ENCODE data around the gene FGFR1OP2. TPM values are rescaled to one million over a fixed set of nuclear protein-coding genes. Genes with fewer than 3 reads are reported as not detected.
"Not testable (repeated sequence)": the region's sequence is repeated elsewhere in the genome, so short reads cannot be mapped to it uniquely, and the experiment has no call there.

The FGFR1OP2 gene
- total RNA-seq, 4 donors from 2014 or later, result 45.8 to 74.8 (median 51.4) TPM

DNA sequence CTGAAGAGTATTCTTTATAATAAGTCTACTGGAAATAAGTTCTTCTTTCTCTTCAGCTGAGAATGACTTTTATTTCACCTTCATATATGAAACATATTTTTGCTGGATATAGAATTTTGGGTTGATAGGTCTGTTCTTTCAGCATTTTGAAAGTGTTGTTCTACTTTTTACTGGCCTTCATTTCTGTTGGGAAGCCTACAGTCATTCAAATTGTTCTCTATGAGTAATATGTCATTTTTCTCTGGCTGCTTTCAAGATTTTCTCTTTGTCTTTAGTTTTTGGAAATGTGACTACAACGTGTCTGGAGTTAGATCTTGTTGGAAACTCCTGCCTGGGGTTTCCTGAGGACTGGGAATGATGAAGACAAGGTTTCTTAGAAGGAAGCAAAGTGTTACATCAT, 10.0 kb downstream of the FGFR1OP2 start:
- 88% methylated on average over 1 of the region's 1 CpG for WGBS
- no peaks in the 10 kb centered on the region for H3K9me3 ChIP-seq
- TF ChIP-seq POLR2AphosphoS5 (IDR thresholded peaks at IDR 0.05) (no peak), POLR2A (IDR thresholded peaks at IDR 0.05) (no peak), EP300 (IDR thresholded peaks at IDR 0.05) (no peak), CTCF (IDR thresholded peaks at IDR 0.05) (no peak)
- no peak for DNase-seq (ENCODE audit: low spot score in 2 of 2)
- H3K27ac ChIP-seq, result no peak overlapping the region
- no peaks in the 10 kb centered on the region for H3K27me3 ChIP-seq
- no peaks in the 10 kb centered on the region for H3K4me1 ChIP-seq
- no peaks in the 10 kb centered on the region for H3K36me3 ChIP-seq
- no peak overlapping the region for H3K4me3 ChIP-seq

DNA sequence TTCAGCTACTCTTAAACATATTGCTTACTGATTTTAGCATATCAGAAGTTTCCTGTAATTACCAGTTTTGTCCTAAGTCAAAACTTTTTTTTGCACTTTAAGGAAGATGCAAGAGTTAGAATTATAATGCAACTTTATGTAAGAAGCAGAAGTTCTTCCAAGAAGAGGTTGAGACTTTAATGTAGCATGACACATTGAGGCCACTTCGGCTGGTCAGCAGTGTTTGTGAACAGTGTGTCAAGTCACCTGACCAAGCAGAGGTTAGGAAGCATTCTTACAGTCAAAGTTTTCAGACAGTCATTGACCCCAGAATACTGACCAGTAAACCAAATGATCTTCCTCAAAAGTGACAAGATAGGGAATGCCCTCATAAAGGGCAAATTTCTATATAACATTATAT, 15.2 kb downstream of the FGFR1OP2 start:
- TF ChIP-seq CTCF (IDR thresholded peaks at IDR 0.05), result no peak
- no peak for TF ChIP-seq POLR2A (IDR thresholded peaks at IDR 0.05)
- TF ChIP-seq POLR2AphosphoS5 (IDR thresholded peaks at IDR 0.05), result no peak
- no peak for TF ChIP-seq EP300 (IDR thresholded peaks at IDR 0.05)
- H3K4me3 ChIP-seq, result no peak overlapping the region
- peaks cover 6% of the 10 kb centered on the region for H3K4me1 ChIP-seq
- no peak overlapping the region for H3K27ac ChIP-seq
- DNase-seq (ENCODE audit: low spot score in 2 of 2), result no peak
- H3K27me3 ChIP-seq, result no peaks in the 10 kb centered on the region
- peaks cover 22% of the 10 kb centered on the region for H3K36me3 ChIP-seq
- 84% methylated on average over 1 of the region's 1 CpG for WGBS
- H3K9me3 ChIP-seq, result no peaks in the 10 kb centered on the region

GRCh38 chr12:26954027-26954426, 15.8 kb downstream of the FGFR1OP2 start:
- no peak overlapping the region for H3K27ac ChIP-seq
- TF ChIP-seq EP300 (IDR thresholded peaks at IDR 0.05) (no peak), CTCF (IDR thresholded peaks at IDR 0.05) (no peak), POLR2AphosphoS5 (IDR thresholded peaks at IDR 0.05) (no peak), POLR2A (IDR thresholded peaks at IDR 0.05) (no peak)
- H3K9me3 ChIP-seq, result no peaks in the 10 kb centered on the region
- H3K4me3 ChIP-seq, result no peak overlapping the region
- peaks cover 22% of the 10 kb centered on the region for H3K36me3 ChIP-seq
- H3K27me3 ChIP-seq, result no peaks in the 10 kb centered on the region
- no peak for DNase-seq (ENCODE audit: low spot score in 2 of 2)
- 80% methylated on average over 4 of the region's 4 CpGs for WGBS
- H3K4me1 ChIP-seq, result peaks cover 6% of the 10 kb centered on the region

GRCh38 chr12:26961391-26961790, 23.1 kb downstream of the FGFR1OP2 start:
- not testable (repeated sequence) for H3K4me1 ChIP-seq; H3K9me3 ChIP-seq; H3K27ac ChIP-seq; H3K27me3 ChIP-seq; H3K4me3 ChIP-seq; DNase-seq (ENCODE audit: low spot score in 2 of 2)
- peaks cover 49% of the 10 kb centered on the region for H3K36me3 ChIP-seq
- 91% methylated on average over 7 of the region's 7 CpGs for WGBS

- Histone ChIP-seq H3K27ac (no peak overlapping the region), H3K27me3 (no peaks in the 10 kb centered on the region), H3K9me3 (no peaks in the 10 kb centered on the region), H3K4me3 (no peak overlapping the region), H3K4me1 (no peaks in the 10 kb centered on the region), H3K36me3 (peaks cover 48% of the 10 kb centered on the region)
- 90% methylated on average over 1 of the region's 1 CpG for WGBS
- no peak for TF ChIP-seq EP300 (IDR thresholded peaks at IDR 0.05)
- TF ChIP-seq CTCF (IDR thresholded peaks at IDR 0.05), result no peak
- TF ChIP-seq POLR2AphosphoS5 (IDR thresholded peaks at IDR 0.05), result no peak
- TF ChIP-seq POLR2A (IDR thresholded peaks at IDR 0.05), result no peak
- DNase-seq (ENCODE audit: low spot score in 2 of 2), result no peak
Observed at GRCh38 chr12:26961803-26962202, 23.5 kb downstream of the FGFR1OP2 start.

DNA sequence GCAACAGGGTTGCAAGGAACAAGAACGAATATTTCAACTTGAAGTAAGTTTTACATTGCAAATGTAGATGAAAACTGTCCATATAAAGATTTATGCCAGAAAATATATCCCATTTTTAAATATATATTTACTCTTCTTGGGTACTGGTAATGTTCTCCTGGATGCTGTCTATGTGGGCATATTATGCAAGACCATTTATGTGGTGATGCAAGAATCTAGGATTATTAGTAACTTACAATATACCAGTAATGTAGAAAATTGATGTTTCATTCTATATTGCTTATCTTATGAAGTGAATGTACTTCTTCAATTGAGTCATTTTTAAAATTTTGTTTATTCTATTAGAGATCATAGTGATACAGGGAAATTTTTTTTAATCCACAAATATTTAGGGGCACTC, 25.1 kb downstream of the FGFR1OP2 start:
- Histone ChIP-seq H3K4me3 (no peak overlapping the region), H3K36me3 (peaks cover 38% of the 10 kb centered on the region), H3K27ac (no peak overlapping the region), H3K27me3 (no peaks in the 10 kb centered on the region), H3K4me1 (no peaks in the 10 kb centered on the region), H3K9me3 (no peaks in the 10 kb centered on the region)
- DNase-seq (ENCODE audit: low spot score in 2 of 2), result no peak
- TF ChIP-seq CTCF (IDR thresholded peaks at IDR 0.05) (no peak), POLR2AphosphoS5 (IDR thresholded peaks at IDR 0.05) (no peak), POLR2A (IDR thresholded peaks at IDR 0.05) (no peak), EP300 (IDR thresholded peaks at IDR 0.05) (no peak)
- 95% methylated on average over 1 of the region's 1 CpG for WGBS

All from suprapubic skin (tissue), 4 donors.